Measurements from ENCODE around the gene LYVE1.

- no peak for TF ChIP-seq CTCF (IDR thresholded peaks at IDR 0.05; ENCODE audit: low read depth, low read length)
- no peak for TF ChIP-seq EZH2phosphoT487 (IDR thresholded peaks at IDR 0.05; ENCODE audit: low read depth)
Measured at GRCh38 chr11:10581481-10582019, 13.1 kb upstream of the LYVE1 start.
